HG03175 (cell line): ENCODE results near the gene AFMID.
A peak's percentile ranks its signal among the peaks of the same experiment; 100 is the strongest.

Experiments used
- ATAC-seq: cut with Tn5 transposase; IDR thresholded peaks from one replicate; pipeline ENCODE4 v1.9.1; 2021; ENCODE audit warnings: mild to moderate bottlenecking, moderate library complexity; ENCODE audit not compliant: unreplicated experiment

The AFMID gene

GRCh38 chr17:78236362-78237127 is 49.4 kb downstream of the AFMID start:
- no peak for ATAC-seq

- no peak for ATAC-seq
Measured at GRCh38 chr17:78237401-78238012, 50.3 kb downstream of the AFMID start.

GRCh38 chr17:78238823-78239488 is 51.8 kb downstream of the AFMID start:
- ATAC-seq, result no peak

DNA sequence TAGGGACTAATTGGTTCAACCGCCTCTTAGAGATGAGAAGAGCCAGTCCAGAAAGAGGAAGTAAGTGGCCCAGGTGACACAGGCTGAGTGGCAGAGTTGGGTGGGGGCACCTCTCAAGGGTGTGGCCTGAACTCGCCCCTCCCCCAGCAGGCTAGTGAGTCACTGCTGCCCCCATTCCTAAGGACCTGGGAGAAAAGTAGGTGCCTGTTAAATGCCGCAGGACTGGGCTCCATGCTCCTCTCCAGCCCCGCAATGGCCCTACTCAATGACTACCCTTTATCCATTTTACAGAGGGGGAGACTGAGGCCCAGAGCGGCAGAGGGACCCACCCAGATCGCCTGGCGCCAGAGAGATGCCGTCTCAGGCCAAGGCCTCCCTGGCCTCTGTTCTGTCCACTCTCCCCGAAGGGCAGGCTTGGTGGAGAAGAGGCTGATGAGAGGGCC is 52.3 kb downstream of the AFMID start:
- no peak for ATAC-seq

- no peak for ATAC-seq
Measured at GRCh38 chr17:78240012-78240655, 53.0 kb downstream of the AFMID start.

DNA sequence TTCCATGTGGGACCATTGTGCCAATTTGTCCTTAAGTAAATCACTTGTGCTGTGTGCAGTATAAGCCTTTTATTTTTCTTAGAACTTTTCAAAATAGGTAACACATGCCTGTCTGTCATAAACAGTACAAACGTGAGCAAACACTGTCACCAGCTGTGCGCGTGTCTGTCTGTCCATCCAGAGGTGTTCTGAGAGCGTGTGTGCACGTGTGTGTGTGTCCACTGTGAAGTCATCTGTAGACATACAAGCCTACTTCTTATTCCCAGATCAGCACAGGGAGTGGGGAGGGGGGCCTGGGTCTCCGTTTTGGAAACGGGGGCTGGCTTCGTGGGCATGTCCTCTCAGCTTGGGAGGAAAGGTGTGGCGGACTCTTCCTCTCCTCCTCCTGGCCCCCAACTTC is 53.7 kb downstream of the AFMID start:
- ATAC-seq, result no peak

DNA sequence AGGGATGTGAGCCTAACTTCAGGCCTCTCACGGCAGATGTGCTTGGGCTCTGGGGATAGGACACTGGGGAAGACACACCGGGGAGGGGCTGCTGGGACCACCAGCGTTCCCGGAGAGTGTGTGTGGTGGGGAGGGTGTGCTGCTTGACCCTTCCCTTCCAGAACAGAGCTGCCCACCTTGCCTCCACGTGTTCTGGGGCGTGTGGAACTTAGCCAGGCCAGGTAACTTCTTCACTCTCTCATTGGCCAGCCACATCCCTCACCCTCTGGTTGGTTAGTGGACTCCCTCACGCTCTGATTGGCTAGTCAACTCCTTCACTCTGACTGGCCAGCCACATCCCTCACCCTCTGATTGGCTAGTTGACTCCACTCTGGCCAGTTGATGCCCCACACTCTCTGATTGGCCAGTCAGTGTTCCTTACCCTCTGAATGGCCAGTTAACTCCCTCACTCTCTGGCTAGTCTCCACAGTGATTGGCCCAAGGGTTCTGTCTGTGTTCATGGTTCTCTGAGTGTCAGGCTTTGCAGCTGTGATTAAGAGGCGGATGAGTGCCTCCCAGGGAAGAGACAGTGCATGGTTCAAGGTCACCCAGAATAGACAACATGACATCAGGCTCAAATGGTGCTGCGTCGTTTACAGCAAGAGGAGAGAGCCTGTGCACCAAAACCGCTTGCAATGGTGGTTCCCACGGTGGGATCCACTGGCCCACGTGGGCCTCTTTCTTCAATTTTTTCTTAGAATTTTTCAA is 54.3 kb downstream of the AFMID start:
- no peak for ATAC-seq

GRCh38 chr17:78242024-78242742 is 55.0 kb downstream of the AFMID start:
- ATAC-seq, result peak; percentile 47

GRCh38 chr17:78247304-78247703 is 60.1 kb downstream of the AFMID start:
- ATAC-seq, result no peak

- ATAC-seq, result no peak
Measured at GRCh38 chr17:78248051-78248914, 61.1 kb downstream of the AFMID start.

DNA sequence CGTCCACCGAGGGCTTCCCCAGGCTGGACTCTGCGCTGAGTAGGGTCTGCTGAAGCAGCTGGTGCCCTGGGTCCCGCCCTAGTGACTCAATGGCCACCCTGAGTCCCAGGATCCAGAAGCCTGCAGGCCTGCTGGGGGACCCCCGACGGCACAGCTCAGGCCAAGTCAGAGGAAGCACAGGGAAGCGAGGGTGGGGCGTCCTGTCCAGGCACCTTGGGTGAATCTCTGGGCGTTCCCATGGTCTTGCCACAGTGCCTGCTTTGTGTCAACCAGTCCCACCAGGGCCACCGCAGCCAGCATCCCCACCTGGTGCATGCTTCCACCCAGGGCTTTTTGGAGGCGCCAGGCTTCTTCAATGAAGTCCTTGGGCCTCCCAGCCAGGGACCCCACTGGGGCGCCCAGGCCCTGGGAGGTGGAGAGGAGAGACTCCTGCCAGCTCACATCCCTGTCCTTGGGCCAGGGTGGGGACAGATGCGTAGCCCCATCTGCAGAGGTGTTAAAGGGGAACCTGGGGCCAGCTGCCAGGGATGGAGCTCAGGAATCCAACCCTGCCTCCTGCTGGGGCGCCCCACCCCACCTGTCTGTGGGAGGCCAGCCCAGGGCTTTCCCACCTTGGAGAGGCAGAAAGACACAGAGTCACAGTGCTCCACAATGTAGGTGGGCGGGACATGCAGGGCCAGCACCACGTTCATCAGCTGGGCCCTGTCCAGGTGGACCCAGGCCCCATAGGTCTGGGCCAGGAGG is 62.1 kb downstream of the AFMID start:
- ATAC-seq, result no peak

- no peak for ATAC-seq
Measured at GRCh38 chr17:78249818-78250806, 63.0 kb downstream of the AFMID start.

- peak; percentile 67 for ATAC-seq
Measured at GRCh38 chr17:78250891-78251772, 64.0 kb downstream of the AFMID start.

DNA sequence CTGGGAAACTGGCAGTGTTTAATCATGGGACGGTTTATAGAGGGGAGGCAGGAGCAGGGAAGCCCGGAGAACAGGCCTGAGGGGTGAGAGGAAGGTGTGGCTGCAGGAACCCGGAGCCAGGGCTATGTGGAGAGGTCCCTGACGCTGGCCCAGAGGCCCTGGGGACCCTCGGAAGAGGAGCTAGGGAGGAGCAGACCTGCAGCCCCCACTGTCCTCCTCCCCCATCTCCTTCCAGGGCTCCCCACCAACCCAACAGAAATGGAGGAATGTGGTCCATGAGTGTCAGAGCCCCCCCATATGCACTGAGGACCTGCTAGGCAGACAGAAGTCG is 64.6 kb downstream of the AFMID start:
- ATAC-seq, result no peak

DNA sequence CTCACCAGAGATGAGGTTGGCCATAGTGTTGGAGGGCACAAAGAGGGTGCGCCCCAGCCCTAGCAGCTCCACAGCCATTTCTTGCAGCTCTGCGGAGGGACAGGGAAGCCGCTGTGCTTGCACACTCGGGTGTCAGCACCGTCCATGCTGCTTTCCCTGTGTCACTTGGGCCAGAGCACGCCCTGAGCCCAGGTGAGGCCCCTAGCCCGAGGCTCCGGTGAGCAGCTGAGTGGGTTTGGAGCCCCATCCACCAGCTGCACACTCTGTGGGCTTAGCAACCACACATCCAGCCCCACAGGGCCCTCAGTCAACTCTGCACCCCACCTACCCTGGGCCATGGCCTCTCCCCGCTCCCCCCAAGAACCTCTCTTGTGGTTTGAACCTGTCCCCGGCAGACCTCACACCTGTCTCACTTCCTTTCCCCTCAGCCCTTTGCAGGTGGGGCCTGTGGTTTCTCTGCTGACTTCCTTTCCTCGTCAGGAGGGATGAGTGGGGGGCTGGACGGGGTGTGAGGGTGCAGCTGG is 65.0 kb downstream of the AFMID start:
- peak; percentile 36 for ATAC-seq
